GM12878 (cell line): Measurements from ENCODE around the gene ASB7. TPM values are rescaled to one million over a fixed set of nuclear protein-coding genes. Genes with fewer than 3 reads are reported as not detected.

Source experiments
- ATAC-seq: fragments of 200-7000 bp; cut with Tn5 transposase; 3 replicates; pipeline ENCODE4 v1.9.1; 2020; ENCODE audit warnings: mild to moderate bottlenecking, moderate library complexity
- BruUV-seq: library from RNA; stranded (reverse); fragments of 400-500 nt; replicated peaks from 2 replicates; lab custom pipeline; 2021; lab: Mats Ljungman, UMichigan
- CTCF ChIA-PET: fragments of 300-600 bp; sonication (Branson Sonifier 250); formaldehyde crosslinking; extraction: SDS; loops from one replicate; lab custom pipeline; 2021; ENCODE audit warnings: inconsistent platforms; lab: Yijun Ruan, JAX
- POLR2A ChIA-PET: fragments of 350-600 bp; formaldehyde crosslinking; extraction: SDS; loops from one replicate; lab custom pipeline; 2021; ENCODE audit warnings: inconsistent platforms; lab: Charles Lee
- RAD21 ChIA-PET: fragments of 300-600 bp; sonication (Branson Sonifier 250); formaldehyde crosslinking; loops from one replicate; lab custom pipeline; 2023; ENCODE audit warnings: antibody characterized with exemption; ENCODE audit not compliant: unreplicated experiment; lab: Charles Lee
- SMC1A ChIA-PET: fragments of 300-600 bp; sonication (Branson Sonifier 250); formaldehyde crosslinking; loops from one replicate; lab custom pipeline; 2023; ENCODE audit not compliant: unreplicated experiment, uncharacterized antibody; lab: Charles Lee
- DNase-seq: peaks from one replicate; pipeline ENCODE4 v3.0.0-alpha.2; 2011; ENCODE audit warnings: low read depth, low spot score
- FAIRE-seq: peaks from 3 replicates; lab custom pipeline; 2011; peaks lifted over from hg19 to GRCh38; lab: Jason Lieb, UNC
- H2AFZ ChIP-seq: 2 replicates; pipeline ENCODE4 v1.6.0; 2011; ENCODE audit warnings: low read depth, low read length, control low read depth; ENCODE audit not compliant: control insufficient read depth
- H3K27ac ChIP-seq: 2 replicates; pipeline ENCODE4 v1.5.1; 2011; ENCODE audit warnings: control low read depth; ENCODE audit not compliant: control insufficient read depth, insufficient read depth
- H3K27me3 ChIP-seq, 2 experiments: replicated peaks in 1 of 2; 2 replicates each; pipeline versions ENCODE4 v1.6.0 to v1.6.1; 2011; ENCODE audit warnings: low read length in 1 of 2; ENCODE audit not compliant: control insufficient read depth in 2 of 2, insufficient read depth in 2 of 2
- H3K36me3 ChIP-seq, 2 experiments: 2 replicates each; pipeline ENCODE4 v1.5.1; 2011; ENCODE audit warnings: low read length in 1 of 2; ENCODE audit not compliant: control insufficient read depth in 2 of 2, insufficient read depth in 2 of 2
- H3K4me1 ChIP-seq: 2 replicates; pipeline ENCODE4 v1.6.1; 2011; ENCODE audit warnings: mild to moderate bottlenecking, low read length, moderate library complexity, mixed read lengths; ENCODE audit not compliant: control insufficient read depth, insufficient read depth
- H3K4me2 ChIP-seq: 2 replicates; pipeline ENCODE4 v1.6.0; 2011; ENCODE audit warnings: control low read depth; ENCODE audit not compliant: control insufficient read depth, insufficient read depth
- H3K4me3 ChIP-seq: fragments of 200-600 bp; sonication (generic); 2 replicates; pipeline ENCODE4 v1.5.1; 2016
- H3K79me2 ChIP-seq: 2 replicates; pipeline ENCODE4 v1.6.0; 2011; ENCODE audit warnings: low read length; ENCODE audit not compliant: control insufficient read depth, insufficient read depth
- H3K9ac ChIP-seq: 2 replicates; pipeline ENCODE4 v1.8.0; 2011; ENCODE audit warnings: low read length, control low read depth, mixed read lengths; ENCODE audit not compliant: control insufficient read depth, insufficient read depth
- H3K9me3 ChIP-seq: replicated peaks from 3 replicates; pipeline ENCODE4 v1.5.1; 2011; ENCODE audit warnings: mild to moderate bottlenecking, low read length; ENCODE audit not compliant: control insufficient read depth, insufficient read depth
- H4K20me1 ChIP-seq: 2 replicates; pipeline ENCODE4 v1.6.0; 2011; ENCODE audit not compliant: control insufficient read depth, insufficient read depth
- CEBPB ChIP-seq, 2 experiments: fragments of 150-350 bp in 1 of 2; IDR thresholded peaks; 2 replicates each; pipeline ENCODE4 v1.6.1; 2012 to 2014; ENCODE audit warnings: low read depth in 2 of 2, low read length in 2 of 2, borderline replicate concordance in 1 of 2, inconsistent platforms in 1 of 2
- CUX1 ChIP-seq: IDR thresholded peaks from 2 replicates; pipeline ENCODE4 v1.6.1; 2012; ENCODE audit warnings: improper control_type of control experiment, low read depth, low read length; ENCODE audit not compliant: insufficient replicate concordance
- E2F8 ChIP-seq: fragments of 450-650 bp; IDR thresholded peaks from 2 replicates; pipeline ENCODE4 v1.6.1; 2018; ENCODE audit warnings: mild to moderate bottlenecking, low read depth, moderate library complexity; ENCODE audit not compliant: partially characterized antibody
- ETV6 ChIP-seq, 2 experiments: fragments of 450-650 bp in 1 of 2; IDR thresholded peaks in 1 of 2; conservative IDR thresholded peaks in 1 of 2; 2 replicates each; pipeline ENCODE4 v1.6.1; 2014; ENCODE audit warnings: antibody characterized with exemption in 1 of 2, borderline replicate concordance in 1 of 2, low read depth in 1 of 2, mild to moderate bottlenecking in 1 of 2, moderate library complexity in 1 of 2
- KAT2A ChIP-seq: conservative IDR thresholded peaks from 2 replicates; pipeline ENCODE4 v1.6.1; 2011; ENCODE audit warnings: low read depth, low read length; ENCODE audit not compliant: control insufficient read depth
- NBN ChIP-seq: fragments of 450-650 bp; IDR thresholded peaks from 2 replicates; pipeline ENCODE4 v1.6.1; 2016
- RB1 ChIP-seq: fragments of 450-650 bp; formaldehyde crosslinking; IDR thresholded peaks from 2 replicates; pipeline ENCODE4 v1.6.1; 2017; ENCODE audit warnings: mild to moderate bottlenecking, borderline replicate concordance
- SMAD1 ChIP-seq: fragments of 450-650 bp; IDR thresholded peaks from 2 replicates; pipeline ENCODE4 v1.6.1; 2018; ENCODE audit warnings: mild to moderate bottlenecking, low read depth; ENCODE audit not compliant: partially characterized antibody
- WGBS: methylation state at CpG from one replicate; pipeline ENCODE4 v1.1.6; 2016; ENCODE audit warnings: low lambda C conversion rate; ENCODE audit not compliant: insufficient replicate concordance, insufficient coverage; ENCODE audit errors: missing lambda C conversion rate; 5-methylcytosine and 5-hydroxymethylcytosine counted together
- in situ Hi-C: fragments of 300-500 bp; cut with MboI; formaldehyde crosslinking; loops from 9 replicates; pipeline ENCODE4 v1.14.3; 2018; ENCODE audit warnings: mixed read lengths
- intact Hi-C: fragments of 100-400 bp; cut with micrococcal nuclease; formaldehyde crosslinking; loops from one replicate; pipeline ENCODE4 v1.14.2; 2022; ENCODE audit not compliant: unreplicated experiment
- polyA plus RNA-seq, 11 experiments: library from polyadenylated mRNA; depleted of rRNA in 4 of 11; unstranded in 6 of 11; stranded (reverse) in 5 of 11; fragments of >200 nt; fragmentation: Nextera tagmentation in 4 of 11; fragmentation: Illumina TruSeq in 1 of 11; extraction: Ambion mirVana in 4 of 11; extraction: Trizol in 1 of 11; gene quantifications; 1 replicate in 1 of 11; 2 replicates in 10 of 11; pipeline versions ENCODE4 v1.2.1 to v1.2.3, GENCODE V29; 2011 to 2016; ENCODE audit warnings: inconsistent platforms in 2 of 11, missing spikeins in 2 of 11, low read depth in 1 of 11
- total RNA-seq, 4 experiments: library from RNA; depleted of rRNA in 3 of 4; stranded (reverse); fragments of >200 nt in 3 of 4; fragmentation: Illumina TruSeq in 1 of 4; extraction: Trizol in 1 of 4; gene quantifications; 2 replicates each; pipeline versions ENCODE4 v1.2.1 to v1.2.3, GENCODE V29; 2013 to 2021
- TF ChIP-seq, protein P1 (sequence below): fragments of 450-650 bp; IDR thresholded peaks from 2 replicates; pipeline ENCODE4 v1.6.1; 2017; ENCODE audit warnings: mild to moderate bottlenecking
- TF ChIP-seq, protein P2 (sequence below): IDR thresholded peaks from 2 replicates; pipeline ENCODE4 v1.6.1; 2012; ENCODE audit warnings: low read length, inconsistent platforms

Gene ASB7
- total and polyA plus RNA-seq, 10 of the 15 experiments (the other 5 are each of a cell fraction or from before 2014, with no cell fraction given) = 2.7 to 13.9 (median 8.6) TPM

DNA sequence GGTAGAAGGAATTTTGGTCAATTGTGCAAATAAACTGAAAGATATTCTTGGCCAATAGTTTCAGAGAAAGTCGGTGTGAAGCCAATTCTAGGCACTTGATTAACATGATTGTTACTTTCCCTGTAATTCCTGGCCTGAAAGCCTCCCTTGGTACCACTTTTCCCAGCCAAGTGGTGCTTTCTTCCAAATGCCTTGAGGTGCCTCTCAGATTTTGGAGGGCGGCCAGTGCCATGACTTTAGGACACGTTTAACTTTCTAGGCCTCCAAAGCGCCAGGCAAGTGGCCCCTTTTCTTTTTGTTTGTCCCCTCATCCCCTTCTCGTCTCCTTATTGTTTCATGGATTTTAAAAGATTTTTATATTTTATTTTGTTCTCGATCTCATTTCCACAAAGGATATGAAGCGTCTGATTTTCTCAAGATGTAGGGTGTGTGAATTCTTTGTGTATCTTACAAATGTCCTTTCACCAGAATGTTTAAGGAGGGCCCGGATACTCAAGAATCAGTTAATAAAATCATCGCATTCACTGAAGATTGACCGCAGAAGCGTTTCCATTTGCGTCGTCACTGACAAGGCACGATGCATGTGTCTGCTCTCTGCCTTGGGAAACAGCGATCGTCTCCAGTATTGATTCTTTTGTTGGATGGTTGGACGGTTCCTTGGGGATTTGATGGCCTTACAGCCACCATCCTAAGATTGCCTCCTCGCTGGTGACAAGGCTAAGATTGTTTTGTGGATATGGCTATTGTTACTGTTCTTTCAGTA, 87.8 kb downstream of the ASB7 start:
- H3K4me2 ChIP-seq = no peak overlapping the region
- in situ Hi-C loops = no loop called here
- no peak for DNase-seq
- no peak overlapping the region for H3K27ac ChIP-seq
- POLR2A ChIA-PET = no interaction called here
- no peak overlapping the region for H3K4me3 ChIP-seq
- no peaks in the 10 kb centered on the region; a peak in 1 of 4 replicates for H3K27me3 ChIP-seq
- no peaks in the 10 kb centered on the region for H3K79me2 ChIP-seq
- WGBS = 66% methylated on average over 18 of the region's 18 CpGs
- SMC1A ChIA-PET = no interaction called here
- no peaks in the 10 kb centered on the region for H4K20me1 ChIP-seq
- no peaks in the 10 kb centered on the region; the same call in 2 of the 3 replicates for H3K9me3 ChIP-seq
- CTCF ChIA-PET = no interaction called here
- intact Hi-C loops = no loop called here
- no peak for FAIRE-seq
- BruUV-seq = no TSS peak
- RAD21 ChIA-PET = no interaction called here
- ATAC-seq = no peak
- no peak overlapping the region for H2AFZ ChIP-seq
- H3K4me1 ChIP-seq = peaks cover 3% of the 10 kb centered on the region; the same call in 1 of the 2 replicates
- H3K9ac ChIP-seq = no peak overlapping the region
- H3K36me3 ChIP-seq = no peaks in the 10 kb centered on the region
- TF ChIP-seq CUX1 = no peak
- TF ChIP-seq NBN = no peak
- no peak for TF ChIP-seq SMAD1
- TF ChIP-seq CEBPB (IDR thresholded peaks at IDR 0.05; ENCODE audit: borderline replicate concordance in 1 of 2, low read depth in 2 of 2, low read length in 2 of 2) = no peak
- no peak for TF ChIP-seq KAT2A
- TF ChIP-seq ETV6 (conservative IDR thresholded peaks at IDR 0.05 in 1 of 2, IDR thresholded peaks at IDR 0.05 in 1 of 2; ENCODE audit: borderline replicate concordance in 1 of 2, low read depth in 1 of 2) = no peak
- TF ChIP-seq E2F8 = no peak
- TF ChIP-seq, protein P1, sequence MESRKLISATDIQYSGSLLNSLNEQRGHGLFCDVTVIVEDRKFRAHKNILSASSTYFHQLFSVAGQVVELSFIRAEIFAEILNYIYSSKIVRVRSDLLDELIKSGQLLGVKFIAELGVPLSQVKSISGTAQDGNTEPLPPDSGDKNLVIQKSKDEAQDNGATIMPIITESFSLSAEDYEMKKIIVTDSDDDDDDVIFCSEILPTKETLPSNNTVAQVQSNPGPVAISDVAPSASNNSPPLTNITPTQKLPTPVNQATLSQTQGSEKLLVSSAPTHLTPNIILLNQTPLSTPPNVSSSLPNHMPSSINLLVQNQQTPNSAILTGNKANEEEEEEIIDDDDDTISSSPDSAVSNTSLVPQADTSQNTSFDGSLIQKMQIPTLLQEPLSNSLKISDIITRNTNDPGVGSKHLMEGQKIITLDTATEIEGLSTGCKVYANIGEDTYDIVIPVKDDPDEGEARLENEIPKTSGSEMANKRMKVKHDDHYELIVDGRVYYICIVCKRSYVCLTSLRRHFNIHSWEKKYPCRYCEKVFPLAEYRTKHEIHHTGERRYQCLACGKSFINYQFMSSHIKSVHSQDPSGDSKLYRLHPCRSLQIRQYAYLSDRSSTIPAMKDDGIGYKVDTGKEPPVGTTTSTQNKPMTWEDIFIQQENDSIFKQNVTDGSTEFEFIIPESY = no peak
- TF ChIP-seq, protein P2, sequence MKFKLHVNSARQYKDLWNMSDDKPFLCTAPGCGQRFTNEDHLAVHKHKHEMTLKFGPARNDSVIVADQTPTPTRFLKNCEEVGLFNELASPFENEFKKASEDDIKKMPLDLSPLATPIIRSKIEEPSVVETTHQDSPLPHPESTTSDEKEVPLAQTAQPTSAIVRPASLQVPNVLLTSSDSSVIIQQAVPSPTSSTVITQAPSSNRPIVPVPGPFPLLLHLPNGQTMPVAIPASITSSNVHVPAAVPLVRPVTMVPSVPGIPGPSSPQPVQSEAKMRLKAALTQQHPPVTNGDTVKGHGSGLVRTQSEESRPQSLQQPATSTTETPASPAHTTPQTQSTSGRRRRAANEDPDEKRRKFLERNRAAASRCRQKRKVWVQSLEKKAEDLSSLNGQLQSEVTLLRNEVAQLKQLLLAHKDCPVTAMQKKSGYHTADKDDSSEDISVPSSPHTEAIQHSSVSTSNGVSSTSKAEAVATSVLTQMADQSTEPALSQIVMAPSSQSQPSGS = no peak
- TF ChIP-seq RB1 = no peak
